Parathyroid adenoma (tissue), 2 donors: ENCODE measurements around the gene ZMIZ1.

Experiments used
- H2AFZ ChIP-seq: fragments of 300-600 bp; sonication (generic); one replicate; pipeline ENCODE4 v1.7.0; 2017; ENCODE audit warnings: antibody characterized with exemption, mild to moderate bottlenecking
- H3K27ac ChIP-seq: fragments of 300-600 bp; sonication (generic); one replicate; pipeline ENCODE4 v1.7.0; 2017
- H3K27me3 ChIP-seq: fragments of 300-600 bp; sonication (generic); one replicate; pipeline ENCODE4 v1.7.0; 2017; ENCODE audit warnings: low read length; ENCODE audit not compliant: control insufficient read depth, insufficient read depth
- H3K36me3 ChIP-seq: fragments of 300-600 bp; sonication (generic); one replicate; pipeline ENCODE4 v1.7.0; 2017; ENCODE audit warnings: low read length; ENCODE audit not compliant: control insufficient read depth, insufficient read depth
- H3K4me1 ChIP-seq: fragments of 300-600 bp; sonication (generic); one replicate; pipeline ENCODE4 v1.7.0; 2017; ENCODE audit warnings: control low read depth
- H3K4me2 ChIP-seq: fragments of 300-600 bp; sonication (generic); one replicate; pipeline ENCODE4 v1.7.0; 2017; ENCODE audit warnings: low read length
- H3K4me3 ChIP-seq: fragments of 300-600 bp; sonication (generic); one replicate; pipeline ENCODE4 v1.7.0; 2017; ENCODE audit warnings: low read depth, low read length
- H3K79me2 ChIP-seq: fragments of 300-600 bp; sonication (generic); one replicate; pipeline ENCODE4 v1.7.0; 2017; ENCODE audit warnings: control low read depth
- H3K9ac ChIP-seq: fragments of 300-600 bp; sonication (generic); one replicate; pipeline ENCODE4 v1.7.0; 2017; ENCODE audit warnings: mild to moderate bottlenecking
- H3K9me3 ChIP-seq: fragments of 300-600 bp; sonication (generic); one replicate; pipeline ENCODE4 v1.7.0; 2017; ENCODE audit warnings: low read length; ENCODE audit not compliant: control insufficient read depth
- CTCF ChIP-seq: fragments of 300-600 bp; sonication (generic); IDR thresholded peaks from one replicate; pipeline ENCODE4 v1.7.0; 2017; ENCODE audit warnings: antibody characterized with exemption, mild to moderate bottlenecking
- donor health status: primary hyperparathyroidism.

ZMIZ1 gene

GRCh38 chr10:79230850-79231249 lies 162.1 kb downstream of the ZMIZ1 start:
- no peak overlapping the region for H3K27ac ChIP-seq
- no peak overlapping the region for H2AFZ ChIP-seq
- H3K4me1 ChIP-seq = peaks cover 13% of the 10 kb centered on the region
- peaks cover 3% of the 10 kb centered on the region for H3K79me2 ChIP-seq
- no peak overlapping the region for H3K4me2 ChIP-seq
- H3K36me3 ChIP-seq = no peaks in the 10 kb centered on the region
- no peak for TF ChIP-seq CTCF
- H3K4me3 ChIP-seq = no peak overlapping the region
- no peak overlapping the region for H3K9ac ChIP-seq
- no peaks in the 10 kb centered on the region for H3K9me3 ChIP-seq
- no peaks in the 10 kb centered on the region for H3K27me3 ChIP-seq

GRCh38 chr10:79231908-79232307 lies 163.1 kb downstream of the ZMIZ1 start:
- Histone ChIP-seq H3K79me2 (peaks cover 3% of the 10 kb centered on the region), H3K27me3 (no peaks in the 10 kb centered on the region), H3K4me2 (no peak overlapping the region), H3K4me3 (no peak overlapping the region), H2AFZ (no peak overlapping the region), H3K36me3 (no peaks in the 10 kb centered on the region), H3K27ac (no peak overlapping the region), H3K9me3 (no peaks in the 10 kb centered on the region), H3K4me1 (peaks cover 13% of the 10 kb centered on the region), H3K9ac (no peak overlapping the region)
- TF ChIP-seq CTCF = no peak

GRCh38 chr10:79232864-79233263 lies 164.1 kb downstream of the ZMIZ1 start:
- H3K36me3 ChIP-seq = no peaks in the 10 kb centered on the region
- peaks cover 21% of the 10 kb centered on the region for H3K4me1 ChIP-seq
- no peak overlapping the region for H3K4me2 ChIP-seq
- peaks cover 3% of the 10 kb centered on the region for H3K79me2 ChIP-seq
- no peaks in the 10 kb centered on the region for H3K27me3 ChIP-seq
- TF ChIP-seq CTCF = no peak
- H3K27ac ChIP-seq = no peak overlapping the region
- no peak overlapping the region for H2AFZ ChIP-seq
- H3K9me3 ChIP-seq = no peaks in the 10 kb centered on the region
- no peak overlapping the region for H3K4me3 ChIP-seq
- H3K9ac ChIP-seq = no peak overlapping the region

GRCh38 chr10:79234391-79235315 lies 165.9 kb downstream of the ZMIZ1 start:
- H3K4me1 ChIP-seq = peaks cover 34% of the 10 kb centered on the region
- no peak overlapping the region for H3K9ac ChIP-seq
- H3K79me2 ChIP-seq = peaks cover 3% of the 10 kb centered on the region

More at GRCh38 chr10:79234391-79235315, 165.9 kb downstream of the ZMIZ1 start:
- Histone ChIP-seq H3K9me3 (no peaks in the 10 kb centered on the region), H2AFZ (peak overlapping the region; percentile 23), H3K4me2 (no peak overlapping the region), H3K27ac (peak overlapping the region; percentile 5), H3K4me3 (no peak overlapping the region), H3K27me3 (no peaks in the 10 kb centered on the region), H3K36me3 (no peaks in the 10 kb centered on the region)
- no peak for TF ChIP-seq CTCF
